KBM-7 (cell line): Measurements from ENCODE around the gene OR56A1.
"Not testable (repeated sequence)": the region's sequence is repeated elsewhere in the genome, so short reads cannot be mapped to it uniquely, and the experiment has no call there.

Experiments used
- DNase-seq: peaks from one replicate; pipeline ENCODE4 v3.0.0-alpha.2; 2015
- in situ Hi-C: fragments of 300-500 bp; cut with MboI; formaldehyde crosslinking; loops from 2 replicates; pipeline ENCODE4 v1.14.3; 2020; ENCODE audit warnings: low sequenced_read_pairs, low pct_unique_long_range_greater_than_20kb, mixed read lengths

OR56A1 gene, protein sequence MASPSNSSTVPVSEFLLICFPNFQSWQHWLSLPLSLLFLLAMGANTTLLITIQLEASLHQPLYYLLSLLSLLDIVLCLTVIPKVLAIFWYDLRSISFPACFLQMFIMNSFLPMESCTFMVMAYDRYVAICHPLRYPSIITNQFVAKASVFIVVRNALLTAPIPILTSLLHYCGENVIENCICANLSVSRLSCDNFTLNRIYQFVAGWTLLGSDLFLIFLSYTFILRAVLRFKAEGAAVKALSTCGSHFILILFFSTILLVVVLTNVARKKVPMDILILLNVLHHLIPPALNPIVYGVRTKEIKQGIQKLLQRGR

DNA sequence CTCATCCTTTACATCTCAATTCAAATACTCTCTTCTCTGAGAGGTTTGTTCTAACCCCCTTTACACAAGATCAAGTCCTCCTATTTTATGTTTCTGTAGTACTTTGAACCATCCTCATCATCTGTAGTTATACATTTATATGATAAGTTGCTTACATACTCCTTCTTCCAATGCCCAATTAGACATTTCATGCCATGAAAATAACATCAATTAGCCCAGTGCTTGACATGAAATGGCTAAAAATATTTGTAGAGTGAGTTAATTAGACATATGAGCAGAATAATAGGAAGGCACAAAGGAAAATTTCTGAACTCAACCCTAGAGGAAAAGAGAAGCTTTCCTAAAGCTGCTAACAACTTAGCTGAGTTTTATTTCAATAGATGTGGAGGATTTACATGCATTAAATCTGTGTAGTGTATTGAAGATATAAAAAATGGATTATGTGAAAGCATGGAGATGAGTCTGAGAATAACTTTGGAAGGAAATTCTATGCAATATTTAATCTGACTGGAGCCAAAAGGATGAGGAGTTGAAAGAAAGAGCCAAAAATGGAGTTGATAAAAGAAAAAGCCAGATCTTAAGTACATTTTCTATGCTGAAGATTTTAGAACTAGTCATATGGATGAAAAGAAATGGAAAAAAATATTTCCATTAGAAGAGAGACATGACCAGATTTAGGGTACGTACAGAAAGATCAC lies at the start of gene OR56A1:
Gene OR56A1 (minus strand): TSS at position 51 of the 698 bp plus-strand sequence. CDS start 3,066 bp downstream, outside the sequence.
- in situ Hi-C loops = loop anchor here (25.0 kb wide), 1 partner anchor 306 kb away; no protein-coding TSS in a partner anchor

GRCh38 chr11:6079463-6079862 lies 48.9 kb upstream of the OR56A1 start:
- DNase-seq = no peak
- in situ Hi-C loops = no loop called here

More for the DNA sequence above, at the start of gene OR56A1:
- DNase-seq = no peak

- no peak for DNase-seq
- in situ Hi-C loops = no loop called here
Measured at GRCh38 chr11:6077723-6078122, 47.2 kb upstream of the OR56A1 start.

GRCh38 chr11:6076443-6076842 lies 45.9 kb upstream of the OR56A1 start:
- in situ Hi-C loops, DNase-seq: not testable (repeated sequence)

- in situ Hi-C loops = no loop called here
- DNase-seq = no peak
Measured at GRCh38 chr11:6067502-6067901, 36.9 kb upstream of the OR56A1 start.

DNA sequence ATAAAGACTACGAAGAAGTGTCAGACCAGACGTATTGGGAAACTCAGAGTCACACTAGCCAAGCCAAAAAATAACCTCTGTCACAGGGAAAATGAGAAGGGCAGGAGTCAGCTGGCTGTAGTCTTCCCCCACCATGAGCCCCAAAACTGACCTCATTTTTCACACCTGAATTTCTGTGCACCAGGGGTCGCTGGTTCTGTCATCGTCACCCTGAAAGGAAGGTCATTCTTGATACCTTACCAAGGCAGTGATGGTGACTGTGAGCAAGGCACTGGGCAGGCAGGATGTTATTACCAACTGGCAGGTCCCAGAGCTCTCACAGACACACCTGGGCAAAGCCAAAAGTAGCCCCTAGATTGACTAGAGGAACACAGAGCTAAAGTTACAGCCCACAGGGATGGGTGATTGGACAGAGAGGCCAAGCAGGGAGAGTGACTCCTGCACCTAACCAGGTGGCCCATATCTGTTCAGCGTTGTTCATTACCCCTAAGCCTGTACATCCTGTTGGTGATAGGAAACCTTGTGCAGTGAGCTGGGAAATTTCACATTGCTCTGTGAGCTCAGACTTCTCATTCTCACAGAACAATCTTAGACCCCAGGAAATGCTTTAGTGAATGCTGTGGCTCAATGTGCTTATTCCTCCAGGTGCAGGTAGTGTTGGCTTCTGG lies 32.3 kb upstream of the OR56A1 start:
- no peak for DNase-seq
- in situ Hi-C loops = no loop called here

DNA sequence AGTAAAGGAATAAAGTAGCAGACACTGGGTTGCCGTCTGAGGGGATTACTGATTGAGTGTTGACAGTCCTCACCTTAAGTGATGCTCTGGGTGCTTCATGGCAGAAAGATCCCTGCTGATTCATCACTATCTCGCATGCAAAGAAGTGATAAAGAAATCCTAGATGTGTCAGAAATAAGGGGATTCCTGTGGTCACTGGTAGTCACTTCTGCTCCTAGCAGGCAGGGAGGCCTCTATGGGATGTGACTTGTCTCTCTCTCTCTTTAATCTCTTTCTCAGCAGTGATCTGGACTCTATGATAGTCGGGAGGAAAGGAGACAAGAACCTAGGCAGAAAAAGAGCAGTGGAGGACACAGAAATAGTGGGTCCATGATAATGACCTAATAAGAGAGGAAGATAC lies 30.9 kb upstream of the OR56A1 start:
- DNase-seq = no peak
- in situ Hi-C loops = no loop called here

- DNase-seq = no peak
- in situ Hi-C loops = no loop called here
Measured at GRCh38 chr11:6057452-6057851, 26.9 kb upstream of the OR56A1 start.

- in situ Hi-C loops = no loop called here
- no peak for DNase-seq
Measured at GRCh38 chr11:6055569-6055968, 25.0 kb upstream of the OR56A1 start.

DNA sequence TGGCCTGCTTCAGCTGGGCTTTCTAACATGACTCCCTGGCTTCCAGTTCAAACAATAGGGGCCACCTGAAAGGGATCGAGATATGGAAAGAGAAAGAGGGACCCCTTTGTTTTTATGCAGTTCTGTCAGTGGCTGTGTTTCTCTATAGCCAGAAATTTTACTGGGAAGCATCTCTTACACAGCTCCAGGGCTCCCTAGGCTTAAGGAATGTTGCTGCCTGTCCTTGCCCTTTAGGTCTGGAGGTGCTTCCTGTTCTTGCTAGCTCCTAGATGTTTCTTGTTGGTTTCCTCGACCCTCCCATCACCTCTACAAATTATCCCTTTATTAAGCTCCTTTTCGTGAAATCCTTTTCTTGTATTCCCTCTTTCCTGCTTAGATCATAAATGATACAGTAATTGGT lies 21.8 kb upstream of the OR56A1 start:
- in situ Hi-C loops = no loop called here
- DNase-seq = no peak

DNA sequence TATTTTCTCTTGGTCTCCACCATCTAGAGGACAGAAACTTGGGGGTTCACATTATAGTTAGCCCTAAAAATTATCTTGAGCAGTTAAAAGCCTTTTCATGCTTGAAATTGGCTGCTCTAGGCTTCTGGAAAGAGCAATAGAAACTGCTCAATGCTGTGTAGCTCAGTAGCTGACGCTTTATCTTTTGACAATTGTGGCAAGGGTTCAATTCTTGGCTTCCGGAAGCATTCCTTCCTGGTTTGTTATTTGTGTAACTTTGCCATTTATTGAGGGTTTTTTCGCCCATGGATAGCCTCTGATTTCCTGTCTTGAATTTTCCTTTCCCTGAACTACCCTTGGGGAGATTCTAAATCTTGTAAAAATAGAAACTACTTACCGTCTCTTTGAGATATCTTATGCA lies 10.3 kb upstream of the OR56A1 start:
- in situ Hi-C loops = loop anchor here (25.0 kb wide), 1 partner anchor 296 kb away; no protein-coding TSS in a partner anchor
- no peak for DNase-seq

GRCh38 chr11:6027501-6027900 lies 3.1 kb downstream of the OR56A1 start:
- in situ Hi-C loops = loop anchor here (25.0 kb wide), 1 partner anchor 310 kb away; no protein-coding TSS in a partner anchor
- DNase-seq = no peak

DNA sequence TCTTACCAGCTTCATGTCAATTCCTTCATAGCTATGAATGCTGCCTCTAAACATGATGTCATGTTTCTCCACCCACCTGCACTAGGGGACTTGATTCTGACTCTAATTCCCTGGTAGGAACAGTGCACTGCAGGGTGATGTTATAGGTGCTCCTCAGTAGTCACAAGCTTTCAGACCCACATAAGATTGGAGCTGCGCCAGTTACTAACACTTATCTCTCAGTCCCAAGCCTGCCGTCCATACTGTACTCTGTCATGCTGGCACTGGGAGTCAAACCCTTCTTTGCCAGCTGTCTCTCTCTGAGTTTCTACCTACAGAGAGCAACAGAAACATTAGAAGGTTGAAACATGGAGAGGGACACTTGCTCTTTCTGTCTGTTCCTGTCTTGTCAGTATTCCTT lies 5.5 kb downstream of the OR56A1 start:
- in situ Hi-C loops = loop anchor here (25.0 kb wide), 1 partner anchor 312 kb away; no protein-coding TSS in a partner anchor
- DNase-seq = no peak

- DNase-seq = peak; percentile 54
- in situ Hi-C loops = no loop called here
Measured at GRCh38 chr11:6022956-6023355, 7.6 kb downstream of the OR56A1 start.

DNA sequence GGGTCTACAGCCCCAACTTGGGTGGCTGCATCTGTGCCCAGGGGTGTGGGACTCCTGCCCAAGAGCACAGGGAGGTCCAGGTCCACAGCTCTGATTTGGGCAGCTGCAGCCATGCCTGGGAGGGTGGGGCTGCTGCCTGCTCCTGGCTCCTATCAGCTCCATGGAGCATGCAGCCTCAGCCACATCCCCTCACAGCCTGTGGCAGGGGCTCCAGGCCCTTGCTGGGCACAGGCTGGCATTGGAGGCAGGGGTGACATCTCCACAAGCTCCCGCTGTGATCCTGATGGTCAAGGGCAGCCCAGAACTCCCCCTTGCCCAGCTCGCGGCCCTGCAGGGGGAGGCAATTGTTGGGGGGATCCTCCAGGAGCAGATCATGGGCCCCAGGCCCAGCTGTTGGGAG lies 17.5 kb downstream of the OR56A1 start:
- no peak for DNase-seq
- in situ Hi-C loops = no loop called here

- DNase-seq = no peak
- in situ Hi-C loops = no loop called here
Measured at GRCh38 chr11:6012035-6012668, 18.4 kb downstream of the OR56A1 start.

DNA sequence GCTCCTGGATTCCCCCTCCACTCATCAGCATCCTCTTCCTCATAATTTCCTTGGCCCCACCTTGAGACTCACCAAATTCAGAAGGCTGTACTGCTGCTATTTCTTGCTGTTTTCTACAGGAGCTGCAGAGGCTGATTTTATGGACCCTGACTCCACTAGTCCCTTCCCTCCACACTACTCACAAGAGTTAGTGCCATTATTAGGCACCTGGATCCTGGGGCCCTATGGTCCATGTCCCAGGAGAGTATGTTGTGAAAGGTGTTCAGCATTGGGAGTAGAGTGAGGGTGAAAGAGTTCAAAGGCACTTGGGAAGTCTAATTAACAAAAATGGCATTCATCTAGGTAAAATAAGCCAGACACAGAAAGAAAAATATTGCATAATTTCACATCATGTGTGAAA lies 23.7 kb downstream of the OR56A1 start, which contains the start of gene OR56A4:
Gene OR56A4 (minus strand): TSS at position 101 of the 400 bp plus-strand sequence. CDS start 3,954 bp downstream, outside the sequence.
- in situ Hi-C loops = no loop called here
- no peak for DNase-seq

DNA sequence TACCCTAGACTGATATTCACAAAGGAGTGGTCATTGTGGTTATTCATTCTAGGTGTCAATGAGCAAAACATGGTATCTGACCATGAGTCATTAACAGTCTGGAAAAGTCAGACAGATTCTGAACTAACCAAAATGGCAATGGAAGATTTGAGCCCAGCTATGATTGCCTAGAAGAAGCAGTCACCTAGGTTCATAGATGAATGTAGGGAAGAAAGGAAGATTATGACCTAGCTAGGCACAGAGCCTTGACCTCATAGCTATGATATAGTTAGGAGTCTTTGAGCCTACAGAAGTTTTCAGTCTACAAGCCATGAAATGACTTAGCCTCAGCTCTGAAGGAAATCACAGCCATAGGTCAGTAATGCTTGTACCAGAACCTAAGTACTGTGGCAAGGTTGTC lies 24.2 kb downstream of the OR56A1 start:
- in situ Hi-C loops = no loop called here
- no peak for DNase-seq

- in situ Hi-C loops = no loop called here
- no peak for DNase-seq
Measured at GRCh38 chr11:6002202-6002699, 28.3 kb downstream of the OR56A1 start.
